H1 (cell line): ENCODE data around the gene GJD3. TPM values are rescaled to one million over a fixed set of nuclear protein-coding genes. Genes with fewer than 3 reads are reported as not detected.

Source experiments
- CTCF ChIA-PET: fragments of 300-600 bp; sonication (Branson Sonifier 250); formaldehyde crosslinking; loops from one replicate; lab custom pipeline; 2021; ENCODE audit not compliant: partially characterized antibody; lab: Charles Lee
- POLR2A ChIA-PET: fragments of 300-600 bp; sonication (Branson Sonifier 250); formaldehyde crosslinking; loops from one replicate; lab custom pipeline; 2021; ENCODE audit warnings: inconsistent platforms; ENCODE audit not compliant: partially characterized antibody; lab: Charles Lee
- DNase-seq, 2 experiments: peaks; one replicate each; pipeline versions ENCODE4 v3.0.0 to v3.0.0-alpha.2; 2010 to 2022; ENCODE audit warnings: low spot score in 2 of 2, low read depth in 1 of 2, mixed read lengths in 1 of 2
- FAIRE-seq: peaks from 2 replicates; lab custom pipeline; 2011; peaks lifted over from hg19 to GRCh38; lab: Jason Lieb, UNC
- H2AFZ ChIP-seq: 2 replicates; pipeline ENCODE4 v1.8.1; 2012; ENCODE audit warnings: low read length, inconsistent platforms
- H2AK5ac ChIP-seq: 2 replicates; pipeline ENCODE4 v1.6.1; 2013; ENCODE audit warnings: low read depth, low read length
- H2BK120ac ChIP-seq: replicated peaks from 2 replicates; pipeline ENCODE3; 2013; ENCODE audit warnings: low read depth, low read length, inconsistent platforms
- H2BK12ac ChIP-seq: 2 replicates; pipeline ENCODE4 v1.6.1; 2013; ENCODE audit warnings: low read depth, low read length
- H2BK15ac ChIP-seq: 2 replicates; pipeline ENCODE4 v1.6.1; 2013; ENCODE audit warnings: low read length
- H2BK20ac ChIP-seq: 2 replicates; pipeline ENCODE4 v1.6.1; 2013; ENCODE audit warnings: low read length
- H2BK5ac ChIP-seq: 2 replicates; pipeline ENCODE4 v1.6.1; 2013; ENCODE audit warnings: low read depth, low read length
- H3K14ac ChIP-seq: 2 replicates; pipeline ENCODE4 v1.6.1; 2013; ENCODE audit warnings: inconsistent platforms; ENCODE audit not compliant: insufficient read length
- H3K18ac ChIP-seq: 2 replicates; pipeline ENCODE4 v1.6.1; 2013; ENCODE audit warnings: low read length; ENCODE audit errors: extremely low read depth
- H3K23ac ChIP-seq: 2 replicates; pipeline ENCODE4 v1.6.1; 2013; ENCODE audit warnings: inconsistent platforms; ENCODE audit not compliant: insufficient read length
- H3K23me2 ChIP-seq: 2 replicates; pipeline ENCODE4 v1.6.1; 2013; ENCODE audit warnings: low read depth, low read length
- H3K27ac ChIP-seq: 2 replicates; pipeline ENCODE4 v1.6.1; 2011; ENCODE audit warnings: low read depth, low read length, inconsistent platforms
- H3K27me3 ChIP-seq, 4 experiments: replicated peaks in 1 of 4; 1 replicate in 1 of 4; 2 replicates in 3 of 4; pipeline versions ENCODE4 v1.6.1 to v1.8.1; 2011 to 2013; ENCODE audit warnings: low read length in 3 of 4, mild to moderate bottlenecking in 3 of 4, inconsistent platforms in 2 of 4, mixed read lengths in 2 of 4, moderate library complexity in 1 of 4; ENCODE audit not compliant: control insufficient read depth in 3 of 4, insufficient read depth in 3 of 4; ENCODE audit errors: extremely low read depth in 1 of 4
- H3K36me3 ChIP-seq, 4 experiments: 2 replicates each; pipeline versions ENCODE4 v1.6.1 to v1.8.1; 2011 to 2013; ENCODE audit warnings: mild to moderate bottlenecking in 4 of 4, low read length in 3 of 4, moderate library complexity in 2 of 4, control low read depth in 1 of 4, inconsistent platforms in 1 of 4; ENCODE audit not compliant: insufficient read depth in 4 of 4, control insufficient read depth in 2 of 4
- H3K4ac ChIP-seq: replicated peaks from 2 replicates; pipeline ENCODE3; 2013; ENCODE audit warnings: low read length, low read depth, mixed read lengths, inconsistent platforms; ENCODE audit not compliant: insufficient read length
- H3K4me1 ChIP-seq, 4 experiments: replicated peaks in 1 of 4; 1 replicate in 1 of 4; 2 replicates in 3 of 4; pipeline versions ENCODE4 v1.6.1 to v1.8.1; 2011 to 2013; ENCODE audit warnings: low read length in 3 of 4, inconsistent platforms in 2 of 4, mixed read lengths in 1 of 4; ENCODE audit not compliant: insufficient read depth in 4 of 4, control insufficient read depth in 3 of 4
- H3K4me2 ChIP-seq, 2 experiments: 2 replicates each; pipeline versions ENCODE4 v1.6.1 to v1.8.1; 2011 to 2013; ENCODE audit warnings: low read depth in 2 of 2, low read length in 2 of 2, control low read depth in 1 of 2, inconsistent platforms in 1 of 2, mild to moderate bottlenecking in 1 of 2; ENCODE audit not compliant: insufficient read depth in 1 of 2
- H3K4me3 ChIP-seq, 4 experiments: fragments of 200-600, 300-600 bp in 1 of 4; sonication (generic), shearing (Covaris generic), sonication (Bioruptor Twin) in 1 of 4; 2 replicates each; pipeline versions ENCODE4 v1.5.1 to v1.8.1; 2011 to 2016; ENCODE audit warnings: low read length in 4 of 4, low read depth in 3 of 4, control low read depth in 2 of 4, inconsistent platforms in 2 of 4, mild to moderate bottlenecking in 2 of 4, mixed read lengths in 1 of 4, moderate library complexity in 1 of 4; ENCODE audit not compliant: insufficient read depth in 2 of 4; ENCODE audit errors: extremely low read depth in 1 of 4
- H3K56ac ChIP-seq: replicated peaks from 2 replicates; pipeline ENCODE3; 2013; ENCODE audit warnings: low read depth, mild to moderate bottlenecking, mixed read lengths, low read length, inconsistent platforms; ENCODE audit not compliant: insufficient read length
- H3K79me1 ChIP-seq: 2 replicates; pipeline ENCODE4 v1.6.1; 2013; ENCODE audit warnings: low read depth, low read length, control low read depth
- H3K79me2 ChIP-seq, 2 experiments: 2 replicates each; pipeline versions ENCODE4 v1.6.1 to v1.8.1; 2012 to 2013; ENCODE audit warnings: low read length in 2 of 2, mild to moderate bottlenecking in 2 of 2, inconsistent platforms in 1 of 2; ENCODE audit not compliant: insufficient read depth in 2 of 2, control insufficient read depth in 1 of 2
- H3K9ac ChIP-seq, 4 experiments: replicated peaks in 1 of 4; 1 replicate in 1 of 4; 2 replicates in 3 of 4; pipeline versions ENCODE4 v1.6.1 to v1.8.1; 2011 to 2013; ENCODE audit warnings: low read depth in 3 of 4, low read length in 3 of 4, control low read depth in 2 of 4, mild to moderate bottlenecking in 2 of 4, moderate library complexity in 2 of 4, inconsistent platforms in 1 of 4; ENCODE audit errors: extremely low read depth in 1 of 4
- H3K9me3 ChIP-seq, 2 experiments: 2 replicates each; pipeline versions ENCODE4 v1.6.1 to v1.8.1; 2012 to 2013; ENCODE audit warnings: mild to moderate bottlenecking in 2 of 2, moderate library complexity in 2 of 2, control low read depth in 1 of 2, inconsistent platforms in 1 of 2, low read depth in 1 of 2, low read length in 1 of 2, mixed read lengths in 1 of 2; ENCODE audit not compliant: insufficient read depth in 2 of 2
- H4K20me1 ChIP-seq, 2 experiments: replicated peaks in 1 of 2; 2 replicates each; pipeline versions ENCODE3 to v1.8.1; 2011 to 2013; ENCODE audit warnings: inconsistent platforms in 2 of 2, low read length in 2 of 2, mild to moderate bottlenecking in 1 of 2; ENCODE audit not compliant: insufficient read depth in 2 of 2, control insufficient read depth in 1 of 2
- H4K5ac ChIP-seq: 2 replicates; pipeline ENCODE4 v1.6.1; 2013; ENCODE audit warnings: low read length, low read depth, mixed read lengths, inconsistent platforms; ENCODE audit not compliant: insufficient read length
- H4K8ac ChIP-seq: 2 replicates; pipeline ENCODE4 v1.8.0; 2013; ENCODE audit warnings: mild to moderate bottlenecking, moderate library complexity, low read length, inconsistent platforms; ENCODE audit not compliant: insufficient read depth; ENCODE audit errors: extremely low read depth
- H4K91ac ChIP-seq: replicated peaks from 2 replicates; pipeline ENCODE3; 2013; ENCODE audit warnings: low read length, mixed read lengths, inconsistent platforms; ENCODE audit not compliant: insufficient read length
- CREB1 ChIP-seq: IDR thresholded peaks from 2 replicates; pipeline ENCODE4 v1.6.1; 2012; ENCODE audit warnings: inconsistent platforms
- KDM1A ChIP-seq: fragments of 200-600, 300-600 bp; sonication (generic); IDR thresholded peaks from 2 replicates; pipeline ENCODE4 v1.7.1; 2016; ENCODE audit warnings: mild to moderate bottlenecking, low read length, borderline replicate concordance
- PHF8 ChIP-seq: fragments of 200-600 bp; sonication (generic); conservative IDR thresholded peaks from 2 replicates; pipeline ENCODE4 v1.7.1; 2012; ENCODE audit warnings: low read depth, mild to moderate bottlenecking, inconsistent platforms, low read length, moderate library complexity
- RAD21 ChIP-seq, 2 experiments: IDR thresholded peaks in 1 of 2; conservative IDR thresholded peaks in 1 of 2; 2 replicates each; pipeline ENCODE4 v1.6.1; 2011; ENCODE audit warnings: low read depth in 2 of 2, low read length in 2 of 2, improper control_type of control experiment in 1 of 2, inconsistent platforms in 1 of 2, mild to moderate bottlenecking in 1 of 2, moderate library complexity in 1 of 2
- SIN3A ChIP-seq, 2 experiments: IDR thresholded peaks in 1 of 2; conservative IDR thresholded peaks in 1 of 2; 2 replicates each; pipeline ENCODE4 v1.6.1; 2011 to 2012; ENCODE audit warnings: low read length in 2 of 2, improper control_type of control experiment in 1 of 2, low read depth in 1 of 2, mild to moderate bottlenecking in 1 of 2
- SIRT6 ChIP-seq: IDR thresholded peaks from one replicate; pipeline ENCODE4 v1.7.1; 2012; ENCODE audit warnings: low read length, inconsistent platforms
- TAF1 ChIP-seq: IDR thresholded peaks from 2 replicates; pipeline ENCODE4 v1.6.1; 2011; ENCODE audit warnings: mild to moderate bottlenecking, low read depth, low read length
- WGBS, 2 experiments: shearing (Covaris generic) in 1 of 2; methylation state at CpG; one replicate each; pipeline versions ENCODE4 v1.1.6 to v1.1.7; 2013 to 2015; ENCODE audit warnings: low lambda C conversion rate in 2 of 2, mixed read lengths in 2 of 2, inconsistent platforms in 1 of 2, low coverage in 1 of 2, missing lambda C conversion rate in 1 of 2; ENCODE audit not compliant: insufficient replicate concordance in 2 of 2, insufficient coverage in 1 of 2, insufficient read length in 1 of 2; ENCODE audit errors: extremely low coverage in 1 of 2, missing lambda C conversion rate in 1 of 2; 5-methylcytosine and 5-hydroxymethylcytosine counted together
- polyA plus RNA-seq, 7 experiments: library from polyadenylated mRNA; depleted of rRNA in 3 of 7; stranded (reverse) in 5 of 7; unstranded in 2 of 7; fragments of >200 nt in 5 of 7; fragments of 200-250 nt in 2 of 7; gene quantifications; 1 replicate in 5 of 7; 2 replicates in 1 of 7; 4 replicates in 1 of 7; pipeline versions ENCODE4 v1.2.1 to v1.2.3, GENCODE V29; 2011 to 2013; ENCODE audit warnings: missing spikeins in 2 of 7, mixed read lengths in 2 of 7
- total RNA-seq: library from RNA; stranded (reverse); fragmentation: NEBNext Ultra II Directional; extraction: Animal tissue kit (Norgen Biotek cat#: 25700); gene quantifications from 2 replicates; pipeline ENCODE4 v1.2.1, GENCODE V29; 2021
- TF ChIP-seq, protein P1 (sequence below), 3 experiments: IDR thresholded peaks; 1 replicate in 2 of 3; 2 replicates in 1 of 3; pipeline versions ENCODE4 v1.5.1 to v1.6.1; 2011; ENCODE audit warnings: low read length in 3 of 3, mild to moderate bottlenecking in 3 of 3, inconsistent platforms in 2 of 3, low read depth in 1 of 3, moderate library complexity in 1 of 3; ENCODE audit not compliant: insufficient read depth in 1 of 3; ENCODE audit errors: control extremely low read depth in 1 of 3

The GJD3 gene
- total and polyA plus RNA-seq, 2 of the 8 experiments (the other 6 are each of a cell fraction or from before 2014, with no cell fraction given) = 0.53 to 1.9 TPM

DNA sequence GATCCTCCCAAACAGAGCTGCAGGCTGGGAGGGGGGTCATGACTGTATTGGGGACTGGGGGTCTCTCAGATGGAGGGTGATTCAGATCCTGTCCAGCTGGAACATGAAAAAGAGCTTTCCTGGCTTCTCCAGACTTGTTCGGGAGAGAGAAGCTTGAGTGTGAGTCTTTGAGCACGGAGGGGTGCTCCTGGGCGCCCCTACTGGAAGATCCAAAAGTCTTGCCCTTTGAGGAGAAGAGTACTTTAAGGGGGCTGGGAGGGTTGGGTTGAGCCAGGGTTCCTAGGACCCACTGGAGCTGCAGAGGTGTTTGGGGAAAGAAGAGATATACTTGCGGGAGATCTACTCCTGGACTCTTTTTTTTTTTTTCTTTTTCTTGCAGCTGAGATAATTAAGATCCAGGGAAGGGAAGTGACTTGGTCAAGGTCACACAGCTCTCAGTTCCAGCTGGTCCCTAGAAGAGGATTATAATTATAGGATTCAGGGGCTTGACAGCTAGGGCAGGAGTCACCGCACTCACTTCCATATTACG, 47.1 kb downstream of the GJD3 start:
- Histone ChIP-seq H3K79me1 (peaks cover 9% of the 10 kb centered on the region), H2BK5ac (no peak overlapping the region), H4K20me1 (peaks cover 12 to 18% of the 10 kb centered on the region in 2 experiments), H4K8ac (no peak overlapping the region), H2BK12ac (0 out of 2 replicates have a peak overlapping the region, but pooled peaks have one; percentile 39), H3K36me3 (no peaks in the 10 kb centered on the region), H3K4me2 (peak overlapping the region; percentile 75 to 97), H3K14ac (no peak overlapping the region), H2AFZ (no peak overlapping the region), H4K91ac (no peak overlapping the region), H3K79me2 (peaks cover 0 to 16% of the 10 kb centered on the region in 2 experiments; a peak in 2 of 4 replicates), H3K9ac (no peak overlapping the region), H3K23me2 (peaks cover 18% of the 10 kb centered on the region), H3K27me3 (peaks cover 0 to 30% (median 16%) of the 10 kb centered on the region in 4 experiments; a peak in 5 of 7 replicates), H3K23ac (no peak overlapping the region), H2AK5ac (no peak overlapping the region), H2BK15ac (0 out of 2 replicates have a peak overlapping the region, but pooled peaks have one; percentile 40), H4K5ac (no peak overlapping the region), H3K27ac (no peak overlapping the region), H3K4me1 (peaks cover 0 to 37% (median 28%) of the 10 kb centered on the region in 4 experiments; a peak in 6 of 7 replicates), H2BK120ac (no peak overlapping the region), H3K4ac (no peak overlapping the region), H2BK20ac (no peak overlapping the region), H3K56ac (no peak overlapping the region), H3K18ac (peak overlapping the region; percentile 24), H3K4me3 (peak overlapping the region; percentile 42 to 81 (median 71); a peak in 7 of 8 replicates), H3K9me3 (no peaks in the 10 kb centered on the region)
- ChIA-PET POLR2A (interaction anchor here (0.6 to 30.6 kb wide), 7 partner anchors 8 to 298 kb away, joined by 3 to 570 read pairs (median 3); partner anchors contain the start of genes CDC6, GJD3 and RARA), CTCF (interaction anchor here (0.6 to 39.2 kb wide), 17 partner anchors 8 to 303 kb away, joined by 3 to 1198 read pairs (median 4); partner anchors contain the start of genes GJD3 and RARA)
- 3% methylated on average over 6 of the region's 6 CpGs; no CpG with 5 or more reads in 1 of the 2 experiments for WGBS, 2 experiments
- no peak for FAIRE-seq
- no peak for TF ChIP-seq SIRT6
- no peak for TF ChIP-seq PHF8
- TF ChIP-seq KDM1A = peak; percentile 76; the same call in 1 of the 2 replicates
- TF ChIP-seq, protein P1, sequence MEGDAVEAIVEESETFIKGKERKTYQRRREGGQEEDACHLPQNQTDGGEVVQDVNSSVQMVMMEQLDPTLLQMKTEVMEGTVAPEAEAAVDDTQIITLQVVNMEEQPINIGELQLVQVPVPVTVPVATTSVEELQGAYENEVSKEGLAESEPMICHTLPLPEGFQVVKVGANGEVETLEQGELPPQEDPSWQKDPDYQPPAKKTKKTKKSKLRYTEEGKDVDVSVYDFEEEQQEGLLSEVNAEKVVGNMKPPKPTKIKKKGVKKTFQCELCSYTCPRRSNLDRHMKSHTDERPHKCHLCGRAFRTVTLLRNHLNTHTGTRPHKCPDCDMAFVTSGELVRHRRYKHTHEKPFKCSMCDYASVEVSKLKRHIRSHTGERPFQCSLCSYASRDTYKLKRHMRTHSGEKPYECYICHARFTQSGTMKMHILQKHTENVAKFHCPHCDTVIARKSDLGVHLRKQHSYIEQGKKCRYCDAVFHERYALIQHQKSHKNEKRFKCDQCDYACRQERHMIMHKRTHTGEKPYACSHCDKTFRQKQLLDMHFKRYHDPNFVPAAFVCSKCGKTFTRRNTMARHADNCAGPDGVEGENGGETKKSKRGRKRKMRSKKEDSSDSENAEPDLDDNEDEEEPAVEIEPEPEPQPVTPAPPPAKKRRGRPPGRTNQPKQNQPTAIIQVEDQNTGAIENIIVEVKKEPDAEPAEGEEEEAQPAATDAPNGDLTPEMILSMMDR (IDR thresholded peaks at IDR 0.05; ENCODE audit: control extremely low read depth in 1 of 3, insufficient read depth in 1 of 3, low read depth in 1 of 3, low read length in 3 of 3) = peak; percentile 55 to 64 (median 56)
- no peak for TF ChIP-seq CREB1
- TF ChIP-seq SIN3A (conservative IDR thresholded peaks at IDR 0.05 in 1 of 2, IDR thresholded peaks at IDR 0.05 in 1 of 2; ENCODE audit: low read depth in 1 of 2, low read length in 2 of 2) = 0 out of 4 replicates have a peak, but pooled peaks have one; percentile 13 to 46
- TF ChIP-seq RAD21 (IDR thresholded peaks at IDR 0.05 in 1 of 2, conservative IDR thresholded peaks at IDR 0.05 in 1 of 2; ENCODE audit: low read depth in 2 of 2, low read length in 2 of 2) = peak; percentile 28 to 44
- TF ChIP-seq TAF1 = 0 out of 2 replicates have a peak, but pooled peaks have one; percentile 9
- peak in 1 of 2 experiments; percentile 85 for DNase-seq
